ENCODE data around the gene ADCY9. TPM values are rescaled to one million over a fixed set of nuclear protein-coding genes. Genes with fewer than 3 reads are reported as not detected.

ADCY9 gene
- total RNA-seq, 1 experiment from 2014 or later: 11.5 TPM

DNA sequence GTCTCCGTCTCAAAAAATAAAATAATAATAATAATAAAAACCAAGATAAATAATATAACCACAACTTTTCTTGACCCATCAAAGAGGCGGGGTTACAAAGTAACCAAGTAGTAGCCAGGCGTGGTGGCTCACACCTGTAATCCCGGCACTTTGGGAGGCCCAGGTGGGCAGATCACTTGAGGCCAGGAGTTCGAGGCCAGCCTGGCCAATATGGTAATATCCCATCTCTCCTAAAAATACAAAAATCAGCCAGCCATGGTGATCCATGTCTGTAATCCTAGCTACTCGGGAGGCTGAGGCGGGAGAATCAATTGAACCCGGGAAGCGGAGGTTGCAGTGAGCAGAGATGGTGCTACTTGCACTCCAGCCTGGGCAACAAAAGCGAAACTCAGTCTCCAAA lies 45.3 kb downstream of the ADCY9 start (continued):
- TF ChIP-seq, protein P1, sequence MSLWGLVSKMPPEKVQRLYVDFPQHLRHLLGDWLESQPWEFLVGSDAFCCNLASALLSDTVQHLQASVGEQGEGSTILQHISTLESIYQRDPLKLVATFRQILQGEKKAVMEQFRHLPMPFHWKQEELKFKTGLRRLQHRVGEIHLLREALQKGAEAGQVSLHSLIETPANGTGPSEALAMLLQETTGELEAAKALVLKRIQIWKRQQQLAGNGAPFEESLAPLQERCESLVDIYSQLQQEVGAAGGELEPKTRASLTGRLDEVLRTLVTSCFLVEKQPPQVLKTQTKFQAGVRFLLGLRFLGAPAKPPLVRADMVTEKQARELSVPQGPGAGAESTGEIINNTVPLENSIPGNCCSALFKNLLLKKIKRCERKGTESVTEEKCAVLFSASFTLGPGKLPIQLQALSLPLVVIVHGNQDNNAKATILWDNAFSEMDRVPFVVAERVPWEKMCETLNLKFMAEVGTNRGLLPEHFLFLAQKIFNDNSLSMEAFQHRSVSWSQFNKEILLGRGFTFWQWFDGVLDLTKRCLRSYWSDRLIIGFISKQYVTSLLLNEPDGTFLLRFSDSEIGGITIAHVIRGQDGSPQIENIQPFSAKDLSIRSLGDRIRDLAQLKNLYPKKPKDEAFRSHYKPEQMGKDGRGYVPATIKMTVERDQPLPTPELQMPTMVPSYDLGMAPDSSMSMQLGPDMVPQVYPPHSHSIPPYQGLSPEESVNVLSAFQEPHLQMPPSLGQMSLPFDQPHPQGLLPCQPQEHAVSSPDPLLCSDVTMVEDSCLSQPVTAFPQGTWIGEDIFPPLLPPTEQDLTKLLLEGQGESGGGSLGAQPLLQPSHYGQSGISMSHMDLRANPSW (CRISPR knock-in tag; conservative IDR thresholded peaks at IDR 0.05; ENCODE audit: low read depth): no peak
- TF ChIP-seq, protein P2, sequence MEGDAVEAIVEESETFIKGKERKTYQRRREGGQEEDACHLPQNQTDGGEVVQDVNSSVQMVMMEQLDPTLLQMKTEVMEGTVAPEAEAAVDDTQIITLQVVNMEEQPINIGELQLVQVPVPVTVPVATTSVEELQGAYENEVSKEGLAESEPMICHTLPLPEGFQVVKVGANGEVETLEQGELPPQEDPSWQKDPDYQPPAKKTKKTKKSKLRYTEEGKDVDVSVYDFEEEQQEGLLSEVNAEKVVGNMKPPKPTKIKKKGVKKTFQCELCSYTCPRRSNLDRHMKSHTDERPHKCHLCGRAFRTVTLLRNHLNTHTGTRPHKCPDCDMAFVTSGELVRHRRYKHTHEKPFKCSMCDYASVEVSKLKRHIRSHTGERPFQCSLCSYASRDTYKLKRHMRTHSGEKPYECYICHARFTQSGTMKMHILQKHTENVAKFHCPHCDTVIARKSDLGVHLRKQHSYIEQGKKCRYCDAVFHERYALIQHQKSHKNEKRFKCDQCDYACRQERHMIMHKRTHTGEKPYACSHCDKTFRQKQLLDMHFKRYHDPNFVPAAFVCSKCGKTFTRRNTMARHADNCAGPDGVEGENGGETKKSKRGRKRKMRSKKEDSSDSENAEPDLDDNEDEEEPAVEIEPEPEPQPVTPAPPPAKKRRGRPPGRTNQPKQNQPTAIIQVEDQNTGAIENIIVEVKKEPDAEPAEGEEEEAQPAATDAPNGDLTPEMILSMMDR (IDR thresholded peaks at IDR 0.05): no peak
- TF ChIP-seq CREM (CRISPR knock-in tag; IDR thresholded peaks at IDR 0.05) (no peak), SMAD4 (CRISPR knock-in tag; IDR thresholded peaks at IDR 0.05) (no peak), GTF2I (CRISPR knock-in tag; conservative IDR thresholded peaks at IDR 0.05) (no peak)

DNA sequence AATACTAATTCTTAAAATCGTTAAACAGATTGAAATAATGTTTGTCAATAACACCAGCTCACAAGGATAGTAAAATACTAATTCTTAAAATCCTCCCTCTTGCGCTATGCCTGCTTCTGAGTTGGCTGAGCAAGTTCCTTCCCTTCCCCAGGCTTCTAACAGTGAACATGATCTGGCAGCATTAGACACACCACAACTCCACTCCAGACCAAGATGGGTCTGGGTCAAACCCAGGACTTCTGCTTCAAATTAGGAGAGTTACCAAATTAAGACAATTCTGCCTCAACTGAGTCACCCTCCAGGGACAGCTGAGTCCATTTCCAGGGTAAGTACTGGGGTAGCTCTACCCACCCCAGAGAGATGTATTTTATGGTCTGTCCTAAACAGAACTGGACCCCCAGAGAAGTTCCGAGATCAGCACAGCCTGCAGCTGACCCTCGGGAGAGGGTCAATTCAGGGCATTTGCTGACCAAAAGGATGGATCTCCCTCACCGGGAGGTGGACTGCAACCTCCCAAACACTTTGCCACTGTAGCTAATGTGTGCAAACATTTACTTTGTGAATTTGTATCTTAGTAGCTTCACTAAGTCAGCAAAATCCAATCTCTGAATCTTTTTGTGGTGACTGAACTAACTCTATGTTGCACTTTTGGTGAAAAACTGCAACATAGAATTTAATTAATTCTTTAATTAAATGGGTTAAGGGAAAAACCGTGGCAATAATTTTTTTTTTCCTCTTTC lies 48.8 kb downstream of the ADCY9 start:
- Mint-ChIP-seq H3K9me3 (peaks cover 13% of the 10 kb centered on the region), H3K27ac (no peak overlapping the region), H3K27me3 (ENCODE audit: low read depth) (no peaks in the 10 kb centered on the region), H3K4me3 (no peak overlapping the region), H3K4me1 (peaks cover 5% of the 10 kb centered on the region), H3K36me3 (no peaks in the 10 kb centered on the region)
- DNase-seq (ENCODE audit: low spot score) (no peak), ATAC-seq (no peak)
- ChIA-PET POLR2A (interaction anchor here (1.3 kb wide), 1 partner anchor 12 kb away, joined by 3 read pairs; no protein-coding TSS in a partner anchor), CTCF (no interaction called here)
- TF ChIP-seq, protein P3, sequence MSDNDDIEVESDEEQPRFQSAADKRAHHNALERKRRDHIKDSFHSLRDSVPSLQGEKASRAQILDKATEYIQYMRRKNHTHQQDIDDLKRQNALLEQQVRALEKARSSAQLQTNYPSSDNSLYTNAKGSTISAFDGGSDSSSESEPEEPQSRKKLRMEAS (CRISPR knock-in tag; IDR thresholded peaks at IDR 0.05): no peak
- TF ChIP-seq IRF2 (CRISPR knock-in tag; IDR thresholded peaks at IDR 0.05; ENCODE audit: borderline replicate concordance, low read depth): no peak
- TF ChIP-seq TCF7 (CRISPR knock-in tag; IDR thresholded peaks at IDR 0.05; ENCODE audit: low read depth): no peak
- no peak for TF ChIP-seq OVOL2 (CRISPR knock-in tag; IDR thresholded peaks at IDR 0.05; ENCODE audit: borderline replicate concordance)
- TF ChIP-seq TEAD4 (CRISPR knock-in tag; IDR thresholded peaks at IDR 0.05): no peak
- TF ChIP-seq ZNF219 (CRISPR knock-in tag; IDR thresholded peaks at IDR 0.05; ENCODE audit: borderline replicate concordance): no peak
- TF ChIP-seq ZNF671 (CRISPR knock-in tag; IDR thresholded peaks at IDR 0.05): no peak
- no peak for TF ChIP-seq FOXJ3 (CRISPR knock-in tag; IDR thresholded peaks at IDR 0.05; ENCODE audit: borderline replicate concordance)
- TF ChIP-seq, protein P4, sequence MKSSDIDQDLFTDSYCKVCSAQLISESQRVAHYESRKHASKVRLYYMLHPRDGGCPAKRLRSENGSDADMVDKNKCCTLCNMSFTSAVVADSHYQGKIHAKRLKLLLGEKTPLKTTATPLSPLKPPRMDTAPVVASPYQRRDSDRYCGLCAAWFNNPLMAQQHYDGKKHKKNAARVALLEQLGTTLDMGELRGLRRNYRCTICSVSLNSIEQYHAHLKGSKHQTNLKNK (CRISPR knock-in tag; IDR thresholded peaks at IDR 0.05): no peak
- no peak for TF ChIP-seq RORB (CRISPR knock-in tag; IDR thresholded peaks at IDR 0.05)
- TF ChIP-seq NR3C1 (CRISPR knock-in tag; conservative IDR thresholded peaks at IDR 0.05; ENCODE audit: low read depth): no peak
- TF ChIP-seq ZBTB21 (CRISPR knock-in tag; IDR thresholded peaks at IDR 0.05; ENCODE audit: borderline replicate concordance): no peak
- TF ChIP-seq NR1H2 (CRISPR knock-in tag; IDR thresholded peaks at IDR 0.05): no peak

DNA sequence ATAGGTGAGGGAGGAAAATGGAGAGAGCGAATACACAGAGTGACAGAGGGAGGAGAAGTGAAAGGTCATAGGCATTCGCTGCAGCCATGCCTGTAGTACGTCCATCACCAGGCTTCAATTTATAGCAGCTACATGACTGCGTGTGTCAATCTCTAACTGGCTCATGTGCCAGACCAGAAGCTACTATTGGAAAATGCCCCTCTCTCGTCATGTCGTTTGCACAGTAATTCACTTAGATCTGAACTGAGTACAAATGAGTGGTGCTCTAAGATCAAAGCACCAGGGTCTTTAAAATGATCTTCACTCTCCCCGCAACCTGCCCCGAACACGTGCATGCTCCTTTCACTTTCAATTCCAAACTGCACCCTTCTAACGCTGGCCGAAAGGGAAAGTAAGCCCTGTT lies 51.3 kb downstream of the ADCY9 start:
- Mint-ChIP-seq H3K9me3 (peaks cover 33% of the 10 kb centered on the region), H3K27ac (peak overlapping the region; percentile 12; the same call in 1 of the 2 replicates), H3K36me3 (peaks cover 10% of the 10 kb centered on the region; the same call in 1 of the 2 replicates), H3K4me1 (no peaks in the 10 kb centered on the region), H3K27me3 (ENCODE audit: low read depth) (no peaks in the 10 kb centered on the region), H3K4me3 (no peak overlapping the region)
- ATAC-seq (no peak), DNase-seq (ENCODE audit: low spot score) (no peak)
- ChIA-PET POLR2A (no interaction called here), CTCF (no interaction called here)
- TF ChIP-seq, protein P1 (CRISPR knock-in tag; conservative IDR thresholded peaks at IDR 0.05; ENCODE audit: low read depth): no peak
- TF ChIP-seq CREM (CRISPR knock-in tag; IDR thresholded peaks at IDR 0.05): no peak
- TF ChIP-seq, protein P2 (IDR thresholded peaks at IDR 0.05): no peak
- no peak for TF ChIP-seq NFE2L1 (CRISPR knock-in tag; IDR thresholded peaks at IDR 0.05)
- TF ChIP-seq ZNF263 (CRISPR knock-in tag; IDR thresholded peaks at IDR 0.05; ENCODE audit: low read depth): no peak
- TF ChIP-seq, protein P5, sequence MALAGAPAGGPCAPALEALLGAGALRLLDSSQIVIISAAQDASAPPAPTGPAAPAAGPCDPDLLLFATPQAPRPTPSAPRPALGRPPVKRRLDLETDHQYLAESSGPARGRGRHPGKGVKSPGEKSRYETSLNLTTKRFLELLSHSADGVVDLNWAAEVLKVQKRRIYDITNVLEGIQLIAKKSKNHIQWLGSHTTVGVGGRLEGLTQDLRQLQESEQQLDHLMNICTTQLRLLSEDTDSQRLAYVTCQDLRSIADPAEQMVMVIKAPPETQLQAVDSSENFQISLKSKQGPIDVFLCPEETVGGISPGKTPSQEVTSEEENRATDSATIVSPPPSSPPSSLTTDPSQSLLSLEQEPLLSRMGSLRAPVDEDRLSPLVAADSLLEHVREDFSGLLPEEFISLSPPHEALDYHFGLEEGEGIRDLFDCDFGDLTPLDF (CRISPR knock-in tag; IDR thresholded peaks at IDR 0.05): no peak
- TF ChIP-seq JUN (CRISPR knock-in tag; IDR thresholded peaks at IDR 0.05): no peak
- TF ChIP-seq ZNF671 (CRISPR knock-in tag; IDR thresholded peaks at IDR 0.05): no peak
